HG02885 (cell line): ENCODE data around the gene SHMT1.
"Not testable (repeated sequence)": the region's sequence is repeated elsewhere in the genome, so short reads cannot be mapped to it uniquely, and the experiment has no call there.

ENCODE experiments used
- ATAC-seq: cut with Tn5 transposase; IDR thresholded peaks from one replicate; pipeline ENCODE4 v1.9.1; 2021; ENCODE audit warnings: mild to moderate bottlenecking; ENCODE audit not compliant: unreplicated experiment, poor library complexity

SHMT1 gene

DNA sequence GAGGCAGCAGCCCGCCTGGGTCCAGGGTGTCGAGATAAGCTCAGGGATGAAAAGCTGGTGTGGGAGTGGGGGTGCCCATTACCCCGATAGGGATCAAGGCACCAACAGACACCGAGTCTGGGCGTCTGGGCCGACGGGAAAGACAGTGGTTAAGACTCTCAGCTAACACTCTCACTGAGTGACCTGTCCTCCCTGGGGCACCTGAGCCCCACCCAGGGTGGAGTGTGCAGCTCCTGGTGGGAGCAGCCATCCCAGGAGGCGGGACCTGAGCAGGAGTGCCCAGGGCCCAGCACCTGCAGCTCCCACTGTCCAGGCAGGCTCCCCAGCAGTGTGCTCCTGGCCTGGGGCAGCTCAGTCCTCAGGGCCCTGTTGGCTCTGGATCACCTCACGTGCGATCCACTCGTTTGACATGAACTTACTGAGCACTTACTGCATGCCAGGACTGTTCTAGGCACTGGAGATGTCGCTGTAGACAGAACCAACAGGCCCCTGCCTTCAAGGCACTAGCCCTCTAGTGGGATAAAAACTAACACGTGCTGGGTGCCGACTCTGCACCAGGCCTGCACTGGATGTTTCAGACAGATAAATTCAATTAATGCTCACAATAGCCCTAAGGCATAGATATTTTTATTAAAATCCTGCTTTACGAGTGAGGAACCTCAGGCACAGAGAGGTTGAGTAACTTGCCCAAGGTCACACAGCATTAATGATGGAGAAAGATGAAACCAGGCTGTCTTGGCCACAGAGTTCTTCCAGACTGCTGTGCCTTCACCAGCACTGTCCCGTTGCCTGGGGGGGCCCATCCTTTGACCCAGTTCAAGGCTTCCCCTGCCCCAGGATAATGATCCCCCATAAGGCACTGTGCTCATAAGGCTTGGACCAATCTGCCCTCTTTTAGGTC lies 16.1 kb upstream of the SHMT1 start:
- ATAC-seq, result no peak

DNA sequence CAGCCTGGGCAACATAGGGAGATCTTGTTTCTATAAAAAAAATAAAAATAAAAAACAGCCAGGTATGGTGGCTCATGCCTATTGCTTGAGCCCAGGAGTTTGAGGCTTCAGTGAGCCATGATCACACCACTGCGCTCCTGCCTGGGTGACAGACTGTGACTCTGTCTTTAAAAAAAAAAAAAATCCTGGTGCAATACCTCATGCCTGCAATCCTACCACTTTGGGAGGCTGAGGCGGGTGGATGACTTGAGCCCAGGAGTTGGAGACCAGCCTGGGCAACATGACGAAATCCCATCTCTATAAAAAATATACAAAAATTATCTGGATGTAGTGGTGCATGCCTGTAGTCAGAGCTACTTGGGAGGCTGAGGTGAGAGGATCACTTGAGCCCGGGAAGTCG lies 15.3 kb upstream of the SHMT1 start:
- not testable (repeated sequence) for ATAC-seq

DNA sequence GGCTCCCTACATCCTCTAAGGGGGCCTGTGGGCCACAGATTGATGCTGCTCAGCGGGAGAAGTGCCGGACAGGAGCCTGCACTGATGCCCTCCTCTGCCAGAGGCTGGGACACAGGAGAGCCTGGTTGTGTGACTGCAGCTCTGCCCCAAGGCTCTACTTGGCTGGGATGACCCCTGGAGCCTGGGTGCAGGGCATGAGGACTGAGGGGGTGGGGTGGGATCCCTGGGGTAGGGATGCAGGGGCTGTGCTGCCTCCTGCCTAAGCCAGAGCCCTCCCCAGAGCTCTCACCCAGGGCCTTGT lies 14.8 kb upstream of the SHMT1 start:
- no peak for ATAC-seq

DNA sequence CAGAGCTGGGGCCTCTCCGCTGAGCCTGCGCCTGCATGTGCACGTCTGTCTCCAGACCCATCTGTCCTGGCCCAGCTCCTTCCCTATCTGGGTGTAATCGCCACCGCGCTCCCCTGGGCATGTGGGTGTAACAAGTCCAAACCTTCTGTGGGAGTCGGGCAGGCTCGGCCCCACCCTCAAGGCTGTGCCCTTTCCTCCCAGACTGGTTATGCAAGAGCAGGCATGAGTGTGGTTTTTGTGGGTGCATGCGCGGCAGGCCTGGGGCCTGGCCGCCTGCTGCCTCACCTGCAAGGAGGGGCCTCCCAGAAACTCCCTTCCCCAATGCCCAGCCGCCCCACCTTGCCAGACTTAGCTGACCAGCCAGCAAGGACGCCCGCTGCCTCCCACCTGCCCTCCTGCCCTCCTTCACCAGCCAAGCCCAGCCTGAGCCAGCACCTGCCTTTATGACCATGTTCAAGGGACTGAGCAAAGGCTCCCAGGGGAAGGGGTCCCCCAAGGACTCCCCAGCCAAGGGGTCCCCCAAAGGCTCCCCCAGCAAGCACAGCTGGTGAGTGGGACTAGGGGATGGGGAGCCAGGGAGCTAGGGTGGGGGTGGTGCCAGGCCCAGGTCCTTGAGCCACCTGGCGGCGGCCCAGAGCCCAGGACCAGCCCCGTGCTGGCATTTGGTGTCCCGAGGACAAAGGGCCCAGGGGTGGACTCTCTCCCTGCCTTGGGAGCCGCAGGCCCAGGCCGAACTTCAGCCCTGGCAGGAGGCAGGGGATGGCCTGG lies 14.3 kb upstream of the SHMT1 start, which contains the start of gene EVPLL:
TSS of gene EVPLL (plus strand) at position 342 of the 768 bp plus-strand sequence. CDS start 3,160 bp downstream, outside the sequence.
- no peak for ATAC-seq

DNA sequence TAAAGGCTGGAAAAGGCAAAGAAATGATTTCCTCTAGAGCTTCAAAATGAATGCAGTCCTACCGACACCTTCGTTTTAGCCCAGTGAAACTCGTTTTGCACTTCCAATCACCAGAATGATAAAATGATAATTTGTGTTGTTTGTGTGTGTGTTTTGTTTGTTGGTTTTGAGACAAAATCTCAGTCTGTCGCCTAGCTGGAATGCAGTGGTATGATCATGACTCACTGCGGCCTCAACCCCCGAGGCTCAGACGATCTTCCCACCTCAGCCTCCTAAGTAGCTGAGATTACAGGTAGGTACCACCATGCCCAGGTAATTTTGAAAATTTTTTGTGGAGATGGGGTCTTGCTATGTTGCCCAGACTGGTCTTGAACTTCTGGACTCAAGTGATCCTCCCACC lies 10.9 kb upstream of the SHMT1 start:
- ATAC-seq, result no peak

DNA sequence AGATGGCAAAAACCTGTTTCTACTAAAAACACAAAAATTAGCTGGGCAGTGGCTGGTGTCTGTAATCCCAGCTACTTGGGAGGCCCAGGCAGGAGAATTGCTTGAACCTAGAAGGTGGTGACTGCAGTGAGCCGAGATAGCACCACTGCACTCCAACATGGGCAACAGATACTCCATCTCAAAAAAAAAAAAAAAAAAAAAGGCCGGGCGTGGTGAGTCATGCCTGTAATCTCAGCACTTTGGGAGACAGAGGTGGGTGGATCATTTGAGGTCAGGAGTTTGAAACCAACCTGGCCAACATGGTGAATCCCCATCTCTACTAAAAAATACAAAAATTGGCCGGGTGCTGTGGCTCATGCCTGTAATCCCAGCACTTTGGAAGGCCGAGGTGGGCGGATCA lies 9.8 kb upstream of the SHMT1 start:
- ATAC-seq, result not testable (repeated sequence)

DNA sequence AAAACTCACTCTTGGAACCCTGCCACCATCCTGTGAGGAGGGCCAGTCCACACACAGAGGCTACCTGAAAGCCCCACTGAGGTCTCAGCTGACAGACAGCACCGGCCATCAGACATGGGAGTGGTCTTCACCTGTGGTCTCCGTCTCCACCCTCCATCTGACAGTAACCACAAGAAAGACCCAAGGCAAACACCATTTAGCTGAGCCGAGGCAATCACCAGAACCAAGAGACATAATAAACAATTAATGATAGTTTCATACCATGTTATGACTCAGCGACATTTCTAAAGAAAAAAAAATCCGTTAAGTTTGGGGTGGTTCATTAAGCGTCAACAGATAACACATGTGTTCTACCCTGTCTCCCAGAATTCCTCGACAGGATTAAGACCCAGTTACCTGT lies 8.1 kb upstream of the SHMT1 start:
- no peak for ATAC-seq

DNA sequence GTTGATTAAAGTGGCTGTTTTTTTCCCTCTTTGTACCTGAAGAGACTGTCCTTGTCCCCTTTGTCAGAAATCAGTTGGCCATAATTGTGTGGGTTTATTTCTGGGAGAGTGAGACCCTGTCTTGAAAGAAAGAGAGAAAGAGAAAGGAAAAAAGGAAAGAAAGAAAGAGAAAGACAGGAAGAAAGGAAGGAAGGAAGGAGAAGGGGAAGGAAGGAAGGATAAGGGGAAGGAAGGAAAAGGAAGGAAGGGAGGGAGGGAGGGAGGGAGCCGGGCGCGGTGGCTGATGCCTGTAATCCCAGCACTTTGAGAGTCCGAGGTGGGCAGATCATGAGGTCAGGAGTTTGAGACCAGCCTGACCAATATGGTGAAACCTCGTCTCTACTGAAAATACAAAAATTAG lies 7.4 kb upstream of the SHMT1 start:
- no peak for ATAC-seq

DNA sequence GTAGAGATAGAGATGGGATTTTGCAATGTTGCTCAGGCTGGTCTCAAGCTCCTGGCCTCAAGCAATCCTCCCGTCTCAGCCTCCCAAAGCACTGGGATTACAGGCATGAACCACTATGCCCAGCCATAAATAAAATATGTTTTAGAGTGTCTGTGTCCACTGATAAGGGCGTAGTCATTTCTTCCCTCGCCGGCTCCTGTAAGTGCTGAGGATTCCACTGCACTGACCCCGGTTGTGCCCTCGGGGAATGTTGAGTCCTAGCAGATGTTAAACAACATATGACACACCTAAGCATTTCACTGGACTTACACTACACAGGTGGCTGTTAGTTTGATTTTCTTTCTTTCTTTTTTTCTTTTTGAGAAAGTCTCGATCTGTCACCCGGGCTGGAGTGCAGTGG lies 5.6 kb upstream of the SHMT1 start:
- ATAC-seq, result no peak

DNA sequence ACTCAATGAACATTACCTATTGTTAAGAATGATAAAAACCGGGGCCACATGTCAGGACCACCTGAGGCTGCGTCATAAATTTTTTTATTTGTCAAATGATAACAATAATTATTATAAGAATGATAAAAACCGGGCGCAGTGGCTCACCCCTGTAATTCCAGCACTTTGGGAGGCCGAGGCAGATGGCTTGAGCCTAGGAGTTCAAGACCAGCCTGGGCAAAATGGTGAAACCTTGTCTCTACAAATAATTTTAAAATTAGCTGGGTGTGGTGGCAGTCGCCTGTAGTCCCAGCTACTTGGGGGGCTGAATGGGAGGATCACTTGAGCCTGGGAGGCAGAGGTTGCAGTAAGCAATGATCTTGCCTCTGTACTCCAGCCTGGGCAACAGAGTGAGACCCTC lies 816 bp upstream of the SHMT1 start:
- ATAC-seq, result no peak

DNA sequence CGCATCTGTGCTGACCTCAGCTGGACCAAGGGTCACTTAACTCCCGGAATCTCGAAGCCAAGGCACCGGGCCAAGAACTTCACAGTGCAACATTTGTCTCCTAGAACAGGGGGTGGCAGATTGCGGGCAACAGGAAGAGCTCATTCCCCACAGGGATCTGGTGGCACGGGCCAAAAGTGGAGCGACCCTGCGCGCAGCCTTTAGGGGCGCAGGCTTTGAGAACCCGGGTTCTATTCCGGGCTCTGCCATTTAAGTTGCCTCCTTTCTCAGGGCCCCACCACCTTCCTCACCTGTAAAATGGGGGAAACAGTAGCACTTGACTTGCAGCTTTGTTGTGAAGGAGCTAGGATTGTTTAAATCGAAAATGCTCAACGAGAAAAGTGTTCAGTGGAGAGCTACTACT lies 651 bp downstream of the SHMT1 start:
- no peak for ATAC-seq

DNA sequence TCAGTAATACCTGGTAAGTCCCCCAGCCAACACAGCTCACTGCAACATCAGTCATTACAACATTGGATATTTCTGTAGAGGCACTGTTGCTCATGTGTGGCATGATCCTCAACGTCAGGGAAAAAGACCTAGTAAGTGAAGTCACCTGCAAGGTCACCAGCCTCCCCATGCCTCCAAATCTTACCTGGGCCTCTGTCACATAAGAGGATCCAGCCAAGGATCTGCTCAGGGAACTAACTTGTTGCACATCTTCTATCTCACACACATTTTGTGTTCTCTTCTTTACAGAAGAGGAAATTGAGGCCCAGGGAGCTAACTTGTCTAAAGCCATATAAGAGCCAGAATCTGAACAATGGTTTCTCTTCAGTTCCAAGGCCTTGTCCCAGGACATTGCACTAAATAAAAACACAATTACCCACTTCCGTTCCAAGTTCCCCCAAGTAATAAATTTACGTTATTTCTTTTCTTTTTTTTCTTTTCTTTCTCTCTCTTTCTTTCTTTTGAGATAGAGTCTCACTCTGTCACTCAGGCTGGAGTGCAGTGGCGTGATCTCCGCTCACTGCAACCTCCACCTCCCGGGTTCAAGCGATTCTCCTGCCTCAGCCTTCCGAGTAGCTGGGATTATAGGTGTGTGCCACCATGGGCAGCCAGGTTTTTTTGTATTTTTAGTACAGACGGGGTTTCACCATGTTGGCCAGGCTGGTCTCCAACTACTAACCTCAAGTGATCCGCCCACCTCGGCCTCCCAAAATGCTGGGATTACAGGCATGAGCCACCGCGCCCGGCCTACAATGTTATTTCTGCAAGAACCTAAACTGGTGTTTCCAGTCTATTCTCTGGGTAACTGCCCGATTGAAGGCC lies 1.3 kb downstream of the SHMT1 start:
- ATAC-seq, result no peak

DNA sequence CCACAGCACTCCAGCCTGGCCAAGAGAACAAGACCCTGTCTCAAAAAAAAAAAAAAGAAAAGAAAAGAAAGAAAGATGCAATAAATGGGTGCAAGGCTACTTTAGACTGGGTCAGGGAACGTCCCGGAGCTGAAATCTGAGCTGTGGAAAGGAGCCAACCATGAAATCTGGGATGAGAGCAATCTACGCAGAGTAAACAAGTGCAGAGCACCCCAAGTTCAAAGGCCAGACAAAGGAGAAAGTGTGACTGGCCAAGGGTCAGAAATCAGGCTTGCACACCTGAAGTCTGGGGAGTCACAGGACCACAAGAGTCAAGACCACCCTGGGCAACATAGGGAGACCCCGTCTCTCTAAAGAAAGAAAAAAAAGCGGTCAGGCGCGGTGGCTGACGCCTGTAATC lies 2.8 kb downstream of the SHMT1 start:
- no peak for ATAC-seq

DNA sequence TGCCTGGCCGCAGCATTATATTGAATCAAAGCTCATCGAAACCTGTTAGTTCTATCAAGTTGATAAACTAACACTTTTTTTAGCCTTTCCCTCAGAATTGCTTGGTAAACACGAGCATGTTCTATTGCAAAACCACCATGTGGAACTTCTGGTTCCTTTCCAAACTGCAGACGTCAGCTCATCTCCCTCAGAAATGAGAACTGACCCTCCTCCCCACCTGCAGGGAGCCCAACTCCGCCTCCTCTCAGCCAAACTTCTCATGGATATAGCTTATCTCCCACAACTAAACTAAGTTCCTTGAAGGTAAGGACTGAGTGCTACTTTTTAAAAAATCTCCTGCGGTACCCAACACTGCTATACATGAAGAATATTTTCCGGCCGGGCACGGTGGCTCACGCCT lies 6.7 kb downstream of the SHMT1 start:
- ATAC-seq, result no peak

DNA sequence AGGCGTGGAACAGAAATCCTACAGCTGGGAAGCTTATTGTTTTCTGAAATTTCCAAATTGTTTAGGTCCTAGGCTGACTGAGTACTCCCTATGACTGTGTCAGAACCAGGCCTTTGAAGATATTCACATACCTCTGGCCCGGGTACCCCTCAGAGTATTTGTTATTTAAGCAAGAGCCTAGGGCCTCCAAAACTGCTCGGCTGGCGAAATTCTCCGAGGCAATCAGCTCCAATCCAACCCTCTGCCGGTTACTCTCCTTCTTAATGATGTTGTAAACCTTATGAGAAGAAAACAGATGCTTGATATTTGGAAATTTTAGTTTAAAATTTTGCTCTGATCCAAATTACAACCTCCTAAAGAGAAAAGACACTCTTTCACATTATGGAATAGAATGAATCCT lies 9.8 kb downstream of the SHMT1 start:
- ATAC-seq, result no peak

DNA sequence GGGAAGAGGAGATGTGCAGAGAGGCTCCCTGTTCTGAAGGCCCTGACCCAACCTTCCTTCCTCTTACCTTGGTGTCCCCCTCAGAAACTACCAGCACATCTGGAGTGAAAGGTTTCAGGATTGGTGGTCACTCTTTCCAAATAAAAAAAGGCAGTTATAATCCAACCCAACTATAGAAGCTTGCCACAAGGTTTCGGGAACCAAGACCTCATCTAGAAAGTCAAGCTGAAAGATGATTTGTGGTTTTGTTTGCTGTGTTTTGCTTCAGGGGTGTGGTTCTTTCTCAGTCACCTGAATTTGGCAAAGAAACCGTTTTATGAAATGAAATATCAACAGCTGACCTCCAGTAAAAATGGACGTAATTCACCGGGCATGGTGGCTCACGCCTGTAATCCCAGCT lies 19.3 kb downstream of the SHMT1 start:
- ATAC-seq, result no peak

DNA sequence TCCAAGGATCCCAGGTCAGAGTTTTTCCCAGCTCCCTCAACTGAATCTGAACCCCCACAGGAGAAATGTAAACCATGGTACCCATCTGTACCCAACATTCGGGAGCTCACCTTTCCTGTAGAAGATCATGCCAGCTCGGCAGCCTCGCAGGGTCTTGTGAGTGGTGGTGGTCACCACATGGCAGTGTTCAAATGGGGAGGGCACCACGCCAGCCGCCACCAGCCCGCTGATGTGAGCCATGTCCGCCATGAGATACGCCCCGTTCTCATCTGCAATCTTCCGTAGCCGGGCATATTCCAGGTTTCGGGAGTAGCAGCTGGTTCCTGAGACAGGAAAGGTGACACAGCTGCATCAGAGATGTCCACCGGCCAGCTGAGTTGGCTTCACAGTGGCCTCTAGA lies 23.4 kb downstream of the SHMT1 start:
- ATAC-seq, result no peak

DNA sequence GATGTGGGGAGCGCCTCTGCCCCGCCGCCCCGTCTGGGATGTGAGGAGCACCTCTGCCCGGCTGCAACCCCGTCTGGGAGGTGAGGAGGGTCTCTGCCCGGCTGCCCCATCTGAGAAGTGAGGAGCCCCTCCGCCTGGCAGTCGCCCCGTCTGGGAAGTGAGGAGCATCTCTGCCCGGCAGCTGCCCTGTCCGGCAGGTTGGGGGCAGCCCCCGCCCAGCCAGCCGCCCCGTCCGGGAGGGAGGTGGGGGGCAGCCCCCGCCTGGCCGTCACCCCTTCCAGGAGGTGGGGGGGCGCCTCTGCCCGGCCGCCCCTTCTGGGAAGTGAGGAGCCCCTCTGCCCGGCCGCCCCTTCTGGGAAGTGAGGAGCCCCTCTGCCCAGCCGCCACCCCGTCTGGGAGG lies 25.2 kb downstream of the SHMT1 start:
- ATAC-seq, result not testable (repeated sequence)

DNA sequence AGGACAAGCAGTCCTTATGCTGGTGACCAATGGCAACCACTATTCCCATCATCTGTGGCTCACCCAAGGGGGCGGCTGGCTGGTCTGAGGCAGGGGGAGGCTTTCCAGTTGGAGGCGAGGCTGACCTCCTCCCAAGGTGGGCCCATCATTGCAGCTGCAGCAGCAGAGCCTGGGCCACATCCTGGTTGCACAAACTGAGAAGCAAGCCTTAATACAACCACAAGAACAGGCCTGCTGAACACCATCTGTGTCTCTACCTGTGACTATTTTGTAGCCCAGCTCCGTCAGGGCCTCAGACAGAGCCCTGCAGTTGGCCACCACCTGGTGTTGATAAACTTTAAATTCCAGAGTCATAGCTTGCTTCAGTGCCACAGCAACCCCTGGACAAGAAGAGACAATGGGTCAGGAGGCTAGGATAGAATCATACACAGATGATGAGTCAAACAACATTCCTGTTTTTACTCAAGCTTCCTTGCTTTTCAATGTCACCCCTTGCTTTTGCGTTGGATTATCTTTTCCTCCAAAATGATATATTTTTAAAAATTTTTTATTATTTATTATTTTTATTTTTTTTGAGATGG lies 30.4 kb downstream of the SHMT1 start:
- no peak for ATAC-seq

DNA sequence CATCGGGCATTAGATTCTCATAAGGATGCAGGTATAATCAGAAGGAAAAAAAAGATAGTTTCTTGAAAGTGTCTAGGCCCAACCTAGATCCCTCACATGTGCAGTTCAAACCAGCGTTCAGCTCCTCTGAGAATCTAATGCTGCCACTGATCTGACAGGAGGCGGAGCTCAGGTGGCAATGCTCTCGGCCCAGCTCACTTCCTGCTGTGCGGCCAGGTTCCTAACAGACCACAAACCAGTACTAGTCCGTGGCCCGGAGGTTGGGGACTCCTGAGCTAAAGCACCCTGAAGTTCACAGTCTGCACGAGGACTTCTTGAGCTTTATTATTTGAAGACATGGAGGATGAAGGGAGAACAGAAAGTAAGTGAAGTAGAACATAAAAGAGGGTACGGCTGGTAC lies 31.5 kb downstream of the SHMT1 start:
- no peak for ATAC-seq
